Mucosa of rectum (tissue), 2 donors: ENCODE results near the gene ZNF783.
"Not testable (repeated sequence)": the region's sequence is repeated elsewhere in the genome, so short reads cannot be mapped to it uniquely, and the experiment has no call there.

Experiments
- H3K27ac ChIP-seq, 2 donors: one replicate each; pipeline ENCODE4 v1.7.0; 2013; ENCODE audit warnings: inconsistent platforms in 2 of 2, low read depth in 2 of 2, low read length in 2 of 2
- H3K27me3 ChIP-seq, 2 donors: one replicate each; pipeline ENCODE4 v1.7.0; 2013; ENCODE audit warnings: low read length in 2 of 2; ENCODE audit not compliant: control insufficient read depth in 2 of 2, insufficient read depth in 2 of 2
- H3K36me3 ChIP-seq, 2 donors: one replicate each; pipeline ENCODE4 v1.7.0; 2013; ENCODE audit warnings: low read length in 2 of 2; ENCODE audit not compliant: control insufficient read depth in 2 of 2, insufficient read depth in 2 of 2
- H3K4me1 ChIP-seq, 2 donors: one replicate each; pipeline ENCODE4 v1.7.0; 2013; ENCODE audit warnings: low read length in 2 of 2, mild to moderate bottlenecking in 1 of 2; ENCODE audit not compliant: control insufficient read depth in 2 of 2, insufficient read depth in 2 of 2
- H3K4me3 ChIP-seq, 2 donors: one replicate each; pipeline ENCODE4 v1.7.0; 2013; ENCODE audit warnings: low read length in 2 of 2
- H3K9ac ChIP-seq, 2 donors: one replicate each; pipeline ENCODE4 v1.7.0; 2013; ENCODE audit warnings: low read length in 2 of 2, low read depth in 1 of 2, mild to moderate bottlenecking in 1 of 2
- H3K9me3 ChIP-seq, 2 donors: one replicate each; pipeline ENCODE4 v1.7.0; 2013; ENCODE audit warnings: low read length in 2 of 2; ENCODE audit not compliant: control insufficient read depth in 2 of 2
- donor health status: healthy.
- donor health status: Normal muscosa, but diverticular disease.

The ZNF783 gene

GRCh38 chr7:149225106-149225505 lies 36.9 kb upstream of the ZNF783 start:
- no peak overlapping the region for H3K9ac ChIP-seq
- peaks cover 22 to 26% of the 10 kb centered on the region in 2 donors for H3K36me3 ChIP-seq
- peaks cover 0 to 4% of the 10 kb centered on the region in 2 donors for H3K4me1 ChIP-seq
- H3K9me3 ChIP-seq = no peaks in the 10 kb centered on the region
- H3K27ac ChIP-seq = no peak overlapping the region
- no peak overlapping the region for H3K4me3 ChIP-seq
- no peaks in the 10 kb centered on the region for H3K27me3 ChIP-seq

GRCh38 chr7:149225656-149226055 lies 36.3 kb upstream of the ZNF783 start:
- peaks cover 22 to 23% of the 10 kb centered on the region in 2 donors for H3K36me3 ChIP-seq
- H3K4me1 ChIP-seq = peaks cover 0 to 4% of the 10 kb centered on the region in 2 donors
- no peak overlapping the region for H3K9ac ChIP-seq
- no peak overlapping the region for H3K27ac ChIP-seq
- H3K4me3 ChIP-seq = no peak overlapping the region
- H3K9me3 ChIP-seq = no peaks in the 10 kb centered on the region
- no peaks in the 10 kb centered on the region for H3K27me3 ChIP-seq

GRCh38 chr7:149226366-149226765 lies 35.6 kb upstream of the ZNF783 start:
- H3K36me3 ChIP-seq = peaks cover 17 to 18% of the 10 kb centered on the region in 2 donors
- H3K9me3 ChIP-seq = not testable (repeated sequence)

GRCh38 chr7:149226840-149227494 lies 35.0 kb upstream of the ZNF783 start:
- Histone ChIP-seq H3K4me1 (peaks cover 0 to 4% of the 10 kb centered on the region in 2 donors), H3K4me3 (no peak overlapping the region), H3K27ac (no peak overlapping the region), H3K36me3 (peaks cover 15 to 17% of the 10 kb centered on the region in 2 donors), H3K9ac (no peak overlapping the region), H3K9me3 (no peaks in the 10 kb centered on the region), H3K27me3 (no peaks in the 10 kb centered on the region)

More at GRCh38 chr7:149226366-149226765, 35.6 kb upstream of the ZNF783 start:
- not testable (repeated sequence) for H3K27ac ChIP-seq, H3K27me3 ChIP-seq, H3K4me1 ChIP-seq, H3K9ac ChIP-seq, H3K4me3 ChIP-seq

GRCh38 chr7:149228831-149229471 lies 33.0 kb upstream of the ZNF783 start:
- no peak overlapping the region for H3K4me3 ChIP-seq
- H3K4me1 ChIP-seq = peaks cover 0 to 4% of the 10 kb centered on the region in 2 donors
- H3K27ac ChIP-seq = no peak overlapping the region
- no peaks in the 10 kb centered on the region for H3K27me3 ChIP-seq
- H3K9me3 ChIP-seq = no peaks in the 10 kb centered on the region
- H3K9ac ChIP-seq = no peak overlapping the region
- H3K36me3 ChIP-seq = peaks cover 9 to 11% of the 10 kb centered on the region in 2 donors

- no peak overlapping the region for H3K27ac ChIP-seq
- H3K36me3 ChIP-seq = peaks cover 4 to 7% of the 10 kb centered on the region in 2 donors
- no peak overlapping the region for H3K4me3 ChIP-seq
- H3K4me1 ChIP-seq = peaks cover 0 to 4% of the 10 kb centered on the region in 2 donors
- H3K9me3 ChIP-seq = no peaks in the 10 kb centered on the region
- no peak overlapping the region for H3K9ac ChIP-seq
- H3K27me3 ChIP-seq = no peaks in the 10 kb centered on the region
Measured at GRCh38 chr7:149229526-149229925, 32.5 kb upstream of the ZNF783 start.

GRCh38 chr7:149232362-149232761 lies 29.6 kb upstream of the ZNF783 start:
- no peak overlapping the region for H3K4me3 ChIP-seq

GRCh38 chr7:149233655-149234204 lies 28.3 kb upstream of the ZNF783 start:
- H3K36me3 ChIP-seq, H3K27ac ChIP-seq, H3K9ac ChIP-seq, H3K9me3 ChIP-seq, H3K27me3 ChIP-seq, H3K4me1 ChIP-seq, H3K4me3 ChIP-seq: not testable (repeated sequence)

More at GRCh38 chr7:149232362-149232761, 29.6 kb upstream of the ZNF783 start:
- Histone ChIP-seq H3K4me1 (no peaks in the 10 kb centered on the region), H3K9ac (no peak overlapping the region), H3K36me3 (no peaks in the 10 kb centered on the region), H3K27me3 (no peaks in the 10 kb centered on the region), H3K9me3 (no peaks in the 10 kb centered on the region), H3K27ac (no peak overlapping the region)

GRCh38 chr7:149237502-149237901 lies 24.5 kb upstream of the ZNF783 start:
- no peak overlapping the region for H3K9ac ChIP-seq
- no peak overlapping the region for H3K4me3 ChIP-seq
- H3K27me3 ChIP-seq = no peaks in the 10 kb centered on the region
- no peaks in the 10 kb centered on the region for H3K9me3 ChIP-seq
- H3K4me1 ChIP-seq = peaks cover 7 to 9% of the 10 kb centered on the region in 2 donors
- H3K36me3 ChIP-seq = no peaks in the 10 kb centered on the region
- no peak overlapping the region for H3K27ac ChIP-seq

GRCh38 chr7:149238051-149238450 lies 23.9 kb upstream of the ZNF783 start:
- no peak overlapping the region for H3K27ac ChIP-seq
- no peaks in the 10 kb centered on the region for H3K27me3 ChIP-seq
- no peak overlapping the region for H3K4me3 ChIP-seq
- no peak overlapping the region for H3K9ac ChIP-seq
- H3K36me3 ChIP-seq = no peaks in the 10 kb centered on the region
- H3K4me1 ChIP-seq = peaks cover 7 to 9% of the 10 kb centered on the region in 2 donors
- H3K9me3 ChIP-seq = no peaks in the 10 kb centered on the region
